ENCODE measurements around the gene NPFF. TPM values are rescaled to one million over a fixed set of nuclear protein-coding genes. Genes with fewer than 3 reads are reported as not detected.

NPFF gene
- total and polyA plus RNA-seq, 2 of the 13 experiments (the other 11 are each of a cell fraction or from before 2014, with no cell fraction given): not detected

DNA sequence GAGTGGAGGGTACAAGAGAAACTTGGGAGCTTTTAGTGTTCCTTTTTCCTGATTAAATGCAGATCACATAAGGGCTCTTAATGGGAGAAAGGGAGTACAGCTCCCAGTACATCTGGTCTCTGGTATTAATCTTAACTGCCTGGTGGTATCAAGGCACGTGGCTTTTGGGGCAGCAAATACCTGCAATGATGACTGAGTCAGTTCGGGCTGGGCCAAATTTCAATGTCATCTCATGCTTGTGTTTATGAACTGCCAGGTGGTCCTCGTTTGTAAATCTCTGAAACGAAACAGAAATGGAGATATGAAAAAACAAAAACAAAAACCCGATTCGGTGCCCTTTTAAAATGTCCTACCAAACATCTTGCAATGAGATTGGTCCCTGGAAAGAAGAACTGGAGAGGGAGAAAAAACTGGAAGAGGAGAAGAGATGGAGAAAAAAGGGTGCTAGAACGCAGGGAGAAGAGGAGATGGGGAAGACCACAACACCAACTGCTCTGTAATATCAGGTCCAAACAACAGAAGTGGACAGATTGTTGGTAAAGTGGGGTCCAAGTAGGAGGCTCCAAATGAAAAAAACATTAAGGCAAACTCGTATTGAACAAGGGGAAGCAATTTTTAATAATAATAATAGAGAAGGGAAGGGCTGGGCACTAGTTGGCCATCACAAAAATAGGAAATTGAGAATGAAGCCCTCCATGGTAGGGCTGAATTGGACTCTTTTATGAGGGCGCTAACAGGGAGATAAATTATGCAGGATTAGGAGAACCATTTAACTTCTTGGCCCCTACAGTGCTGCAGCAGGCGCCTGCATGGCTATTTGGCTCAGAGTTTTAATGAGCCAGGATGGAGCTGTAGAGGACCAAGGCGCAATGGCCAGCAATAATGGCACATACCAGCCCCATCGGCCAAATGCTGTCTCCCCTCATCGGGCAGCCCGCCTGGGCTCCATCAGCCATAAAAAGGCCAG lies 45.4 kb upstream of the NPFF start:
- Histone ChIP-seq H3K79me2 (ENCODE audit: insufficient read depth, low read length) (no peaks in the 10 kb centered on the region), H3K4me2 (ENCODE audit: low read depth, low read length) (no peak overlapping the region), H3K9me3 (ENCODE audit: low read length) (no peaks in the 10 kb centered on the region), H2AFZ (ENCODE audit: low read length) (no peak overlapping the region), H3K36me3 (replicated peaks in 1 of 2; ENCODE audit: control insufficient read depth in 1 of 2, insufficient read depth in 2 of 2, low read length in 2 of 2) (peaks cover 10 to 33% of the 10 kb centered on the region in 2 experiments), H3K4me1 (ENCODE audit: insufficient read depth, low read length) (no peaks in the 10 kb centered on the region), H3K27me3 (ENCODE audit: control insufficient read depth in 1 of 2, insufficient read depth in 2 of 2, low read length in 2 of 2) (no peaks in the 10 kb centered on the region), H3K27ac (ENCODE audit: extremely low read length, insufficient read depth, low read length) (no peak overlapping the region), H3K4me3 (replicated peaks in 1 of 3; ENCODE audit: insufficient read depth in 1 of 3, low read depth in 2 of 3, low read length in 3 of 3) (no peak overlapping the region), H3K9ac (ENCODE audit: insufficient read depth, low read depth, low read length) (no peak overlapping the region), H4K20me1 (ENCODE audit: insufficient read depth, low read length) (no peaks in the 10 kb centered on the region)
- POLR2A ChIA-PET: no interaction called here
- WGBS (ENCODE audit: low lambda C conversion rate): 95% methylated on average over 13 of the region's 14 CpGs
- FAIRE-seq: no peak
- in situ Hi-C loops (cut with HindIII; ENCODE audit: extremely low pct_ligation_motif_present, low pct_unique_long_range_greater_than_20kb) (no loop called here), intact Hi-C loops (cut with micrococcal nuclease; ENCODE audit: unreplicated experiment) (no loop called here)
- no TSS peak for BruUV-seq (replicated peaks)
- no peak for ATAC-seq
- CTCF ChIA-PET (ENCODE audit: low intra/inter-chr PET ratio, low total read pairs): no interaction called here
- DNase-seq (ENCODE audit: low spot score): no peak
- TF ChIP-seq ZNF124 (CRISPR knock-in tag; IDR thresholded peaks at IDR 0.05): no peak

DNA sequence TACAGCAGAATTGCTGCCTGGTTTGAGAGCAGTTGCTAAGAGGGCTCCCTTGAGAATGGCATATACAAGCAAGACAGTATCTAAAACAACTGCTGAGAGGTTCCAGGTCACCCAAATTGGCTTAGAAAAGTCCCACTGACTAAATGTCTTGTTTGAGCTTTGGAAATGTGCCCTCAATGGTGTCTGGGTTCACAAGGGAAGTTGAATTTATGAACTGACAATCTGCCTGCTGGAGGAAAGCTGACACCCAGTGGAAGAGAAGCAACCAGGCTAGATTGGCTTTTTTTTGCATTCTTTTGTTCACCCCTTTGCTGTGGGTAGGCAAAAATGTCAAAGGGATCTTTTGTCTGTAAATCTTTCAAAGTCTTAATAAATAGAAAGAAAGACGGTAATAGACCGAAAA lies 44.6 kb upstream of the NPFF start:
- H3K4me2 ChIP-seq (ENCODE audit: low read depth, low read length): no peak overlapping the region
- no peak overlapping the region for H3K9ac ChIP-seq (ENCODE audit: insufficient read depth, low read depth, low read length)
- H4K20me1 ChIP-seq (ENCODE audit: insufficient read depth, low read length): no peaks in the 10 kb centered on the region
- in situ Hi-C loops (cut with HindIII; ENCODE audit: extremely low pct_ligation_motif_present, low pct_unique_long_range_greater_than_20kb) (no loop called here), intact Hi-C loops (cut with micrococcal nuclease; ENCODE audit: unreplicated experiment) (no loop called here)
- H3K4me3 ChIP-seq (replicated peaks in 1 of 3; ENCODE audit: insufficient read depth in 1 of 3, low read depth in 2 of 3, low read length in 3 of 3): no peak overlapping the region
- 96% methylated on average over 2 of the region's 2 CpGs for WGBS (ENCODE audit: low lambda C conversion rate)
- no peaks in the 10 kb centered on the region for H3K4me1 ChIP-seq (ENCODE audit: insufficient read depth, low read length)
- ATAC-seq (no peak), DNase-seq (ENCODE audit: low spot score) (no peak), FAIRE-seq (no peak)
- no peaks in the 10 kb centered on the region for H3K9me3 ChIP-seq (ENCODE audit: low read length)
- H3K27me3 ChIP-seq (ENCODE audit: control insufficient read depth in 1 of 2, insufficient read depth in 2 of 2, low read length in 2 of 2): no peaks in the 10 kb centered on the region
- TSS peak; percentile 52 for BruUV-seq (replicated peaks)
- peaks cover 10 to 33% of the 10 kb centered on the region in 2 experiments for H3K36me3 ChIP-seq (replicated peaks in 1 of 2; ENCODE audit: control insufficient read depth in 1 of 2, insufficient read depth in 2 of 2, low read length in 2 of 2)
- POLR2A ChIA-PET: no interaction called here
- CTCF ChIA-PET (ENCODE audit: low intra/inter-chr PET ratio, low total read pairs): no interaction called here
- no peak overlapping the region for H2AFZ ChIP-seq (ENCODE audit: low read length)
- H3K27ac ChIP-seq (ENCODE audit: extremely low read length, insufficient read depth, low read length): no peak overlapping the region
- no peaks in the 10 kb centered on the region for H3K79me2 ChIP-seq (ENCODE audit: insufficient read depth, low read length)
- no peak for TF ChIP-seq ZBTB1 (CRISPR knock-in tag; IDR thresholded peaks at IDR 0.05; ENCODE audit: borderline replicate concordance)
- TF ChIP-seq ZNF746 (CRISPR knock-in tag; IDR thresholded peaks at IDR 0.05): no peak
- TF ChIP-seq ZNF230 (CRISPR knock-in tag; IDR thresholded peaks at IDR 0.05): no peak
- no peak for TF ChIP-seq ZBTB38 (CRISPR knock-in tag; IDR thresholded peaks at IDR 0.05)
- no peak for TF ChIP-seq ZFP91 (CRISPR knock-in tag; IDR thresholded peaks at IDR 0.05; ENCODE audit: borderline replicate concordance)
- no peak for TF ChIP-seq SRF (IDR thresholded peaks at IDR 0.05; ENCODE audit: low read depth, low read length)
- no peak for TF ChIP-seq ZGPAT (CRISPR knock-in tag; IDR thresholded peaks at IDR 0.05)
- TF ChIP-seq, protein P1, sequence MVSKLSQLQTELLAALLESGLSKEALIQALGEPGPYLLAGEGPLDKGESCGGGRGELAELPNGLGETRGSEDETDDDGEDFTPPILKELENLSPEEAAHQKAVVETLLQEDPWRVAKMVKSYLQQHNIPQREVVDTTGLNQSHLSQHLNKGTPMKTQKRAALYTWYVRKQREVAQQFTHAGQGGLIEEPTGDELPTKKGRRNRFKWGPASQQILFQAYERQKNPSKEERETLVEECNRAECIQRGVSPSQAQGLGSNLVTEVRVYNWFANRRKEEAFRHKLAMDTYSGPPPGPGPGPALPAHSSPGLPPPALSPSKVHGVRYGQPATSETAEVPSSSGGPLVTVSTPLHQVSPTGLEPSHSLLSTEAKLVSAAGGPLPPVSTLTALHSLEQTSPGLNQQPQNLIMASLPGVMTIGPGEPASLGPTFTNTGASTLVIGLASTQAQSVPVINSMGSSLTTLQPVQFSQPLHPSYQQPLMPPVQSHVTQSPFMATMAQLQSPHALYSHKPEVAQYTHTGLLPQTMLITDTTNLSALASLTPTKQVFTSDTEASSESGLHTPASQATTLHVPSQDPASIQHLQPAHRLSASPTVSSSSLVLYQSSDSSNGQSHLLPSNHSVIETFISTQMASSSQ (IDR thresholded peaks at IDR 0.05; ENCODE audit: low read depth): no peak
- TF ChIP-seq, protein P1 (CRISPR knock-in tag; IDR thresholded peaks at IDR 0.05; ENCODE audit: borderline replicate concordance): no peak
